Panc1 (cell line): Measurements from ENCODE around the gene IKBIP. TPM values are rescaled to one million over a fixed set of nuclear protein-coding genes. Genes with fewer than 3 reads are reported as not detected.

ENCODE experiments used
- total RNA-seq: library from RNA; stranded (reverse); gene quantifications from one replicate; pipeline ENCODE4 v1.2.1, GENCODE V29; 2021; ENCODE audit not compliant: unreplicated experiment

Gene IKBIP
- total RNA-seq, 1 experiment from 2014 or later: 33.7 TPM

Other genes with a start within 250 kb of the IKBIP start
- 124 TPM for gene TMPO, start 129.2 kb downstream of the IKBIP start, total RNA-seq
- gene SLC25A3, start 51.1 kb downstream of the IKBIP start, total RNA-seq: 469 TPM
- gene APAF1, start 502 bp upstream of the IKBIP start, total RNA-seq: 15.6 TPM